SU-DHL-6 (cell line): ENCODE results near the gene HSPE1.

ENCODE experiments used
- CTCF ChIP-seq: fragments of 200-600 bp; sonication (generic); IDR thresholded peaks from one replicate; pipeline ENCODE4 v1.5.1; 2017; ENCODE audit warnings: antibody characterized with exemption, mild to moderate bottlenecking, low read length, moderate library complexity; ENCODE audit not compliant: insufficient read depth, poor library complexity, severe bottlenecking
- EZH2phosphoT487 ChIP-seq: fragments of 200-600 bp; sonication (generic), shearing (Covaris generic); conservative IDR thresholded peaks from 2 replicates; pipeline ENCODE4 v1.6.1; 2018; ENCODE audit warnings: mild to moderate bottlenecking, antibody characterized with exemption, low read length, moderate library complexity, mixed read lengths

- TF ChIP-seq CTCF (no peak), EZH2phosphoT487 (no peak)
Observed at GRCh38 chr2:197450465-197450864, 49.7 kb upstream of the HSPE1 start.
